ENCODE measurements around the gene COX6A1. TPM values are rescaled to one million over a fixed set of nuclear protein-coding genes. Genes with fewer than 3 reads are reported as not detected.

The COX6A1 gene
- total and polyA plus RNA-seq, 2 donors (not counting 1 experiment from before 2014, with no cell fraction given) = 137 to 484 TPM

DNA sequence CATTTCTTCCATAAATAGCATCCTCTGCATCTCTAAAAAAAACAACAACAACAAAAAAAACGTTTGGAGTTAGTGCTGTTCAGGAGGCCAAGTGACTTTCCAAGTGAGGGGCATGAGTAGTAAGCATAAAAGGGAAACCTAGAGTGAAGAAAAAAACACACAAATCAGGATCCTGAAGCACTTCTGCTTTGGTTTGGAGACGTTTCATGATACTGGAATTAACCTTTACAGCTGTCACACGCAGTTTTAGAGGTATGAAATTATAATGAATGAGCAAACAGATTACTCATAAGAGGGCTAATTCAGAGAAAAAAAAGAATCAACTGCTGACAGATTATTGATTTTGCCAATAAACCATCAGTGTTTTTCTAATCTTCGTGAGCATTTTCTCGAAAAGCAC is 27.8 kb downstream of the COX6A1 start:
- intact Hi-C loops (cut with micrococcal nuclease) = loop anchor here (10.0 kb wide), 1 partner anchor 439 kb away; the partner anchor contains the start of gene SPPL3
- DNase-seq (no peak), ATAC-seq (ENCODE audit: low read depth) (no peak)
- H3K4me1 Mint-ChIP-seq = peaks cover 33% of the 10 kb centered on the region
- no peaks in the 10 kb centered on the region for H3K27me3 Mint-ChIP-seq
- CTCF ChIA-PET = interaction anchor here (0.6 to 4.2 kb wide), 7 partner anchors 8 to 1908 kb away, joined by 3 to 39 read pairs (median 4); partner anchors contain the start of gene POP5
- H3K4me2 ChIP-seq (replicated peaks; ENCODE audit: low read depth, low read length, poor library complexity, severe bottlenecking) = no peak overlapping the region
- peak overlapping the region; percentile 20 for H3K27ac Mint-ChIP-seq
- WGBS (ENCODE audit: insufficient coverage) = no CpG with 5 or more reads among the region's 5 CpGs
- peaks cover 20% of the 10 kb centered on the region in 2 donors for H3K4me1 ChIP-seq (ENCODE audit: control insufficient read depth in 2 of 2, insufficient read depth in 2 of 2, low read length in 2 of 2)
- no peaks in the 10 kb centered on the region for H3K9me3 ChIP-seq (ENCODE audit: control extremely low read depth in 1 of 3, control insufficient read depth in 2 of 3, insufficient read depth in 1 of 3, low read length in 2 of 3)
- peak overlapping the region in 1 of 2 donors; percentile 24 for H3K27ac ChIP-seq (ENCODE audit: low read length in 2 of 2)
- no peaks in the 10 kb centered on the region for H3K9me3 Mint-ChIP-seq (ENCODE audit: insufficient read depth)
- no peak overlapping the region for H2AFZ ChIP-seq (ENCODE audit: insufficient read depth, low read depth, low read length, poor library complexity, severe bottlenecking)
- no peak overlapping the region for H3K4me3 ChIP-seq (ENCODE audit: control extremely low read depth in 1 of 5, extremely low read depth in 1 of 5, insufficient read depth in 1 of 5, low read depth in 2 of 5, low read length in 4 of 5)
- no peak overlapping the region for H3K4me3 Mint-ChIP-seq
- H3K36me3 ChIP-seq (replicated peaks in 1 of 2; ENCODE audit: control extremely low read depth in 1 of 2, control insufficient read depth in 1 of 2, extremely low read depth in 1 of 2, insufficient read depth in 2 of 2, low read length in 1 of 2) = peaks cover 8 to 56% of the 10 kb centered on the region in 2 experiments
- peaks cover 85% of the 10 kb centered on the region for H3K79me2 ChIP-seq (ENCODE audit: control insufficient read depth, insufficient read depth, low read length)
- no peaks in the 10 kb centered on the region for H3K27me3 ChIP-seq (replicated peaks in 1 of 4; ENCODE audit: control extremely low read depth in 1 of 4, control insufficient read depth in 3 of 4, insufficient read depth in 4 of 4, low read length in 3 of 4)
- H4K20me1 ChIP-seq (ENCODE audit: control insufficient read depth, insufficient read depth, low read length, poor library complexity, severe bottlenecking) = peaks cover 75% of the 10 kb centered on the region
- no peak overlapping the region for H3K9ac ChIP-seq (ENCODE audit: low read length)
- TF ChIP-seq, protein P1, sequence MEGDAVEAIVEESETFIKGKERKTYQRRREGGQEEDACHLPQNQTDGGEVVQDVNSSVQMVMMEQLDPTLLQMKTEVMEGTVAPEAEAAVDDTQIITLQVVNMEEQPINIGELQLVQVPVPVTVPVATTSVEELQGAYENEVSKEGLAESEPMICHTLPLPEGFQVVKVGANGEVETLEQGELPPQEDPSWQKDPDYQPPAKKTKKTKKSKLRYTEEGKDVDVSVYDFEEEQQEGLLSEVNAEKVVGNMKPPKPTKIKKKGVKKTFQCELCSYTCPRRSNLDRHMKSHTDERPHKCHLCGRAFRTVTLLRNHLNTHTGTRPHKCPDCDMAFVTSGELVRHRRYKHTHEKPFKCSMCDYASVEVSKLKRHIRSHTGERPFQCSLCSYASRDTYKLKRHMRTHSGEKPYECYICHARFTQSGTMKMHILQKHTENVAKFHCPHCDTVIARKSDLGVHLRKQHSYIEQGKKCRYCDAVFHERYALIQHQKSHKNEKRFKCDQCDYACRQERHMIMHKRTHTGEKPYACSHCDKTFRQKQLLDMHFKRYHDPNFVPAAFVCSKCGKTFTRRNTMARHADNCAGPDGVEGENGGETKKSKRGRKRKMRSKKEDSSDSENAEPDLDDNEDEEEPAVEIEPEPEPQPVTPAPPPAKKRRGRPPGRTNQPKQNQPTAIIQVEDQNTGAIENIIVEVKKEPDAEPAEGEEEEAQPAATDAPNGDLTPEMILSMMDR (IDR thresholded peaks at IDR 0.05) = no peak
- TF ChIP-seq EZH2 (IDR thresholded peaks at IDR 0.05; ENCODE audit: borderline replicate concordance, insufficient read depth, low read depth, low read length, poor library complexity, severe bottlenecking) = no peak
- POLR2A ChIA-PET = interaction anchor here (0.6 kb wide), 1 partner anchor 220 kb away, joined by 8 read pairs; no protein-coding TSS in a partner anchor

GRCh38 chr12:120466560-120467315 is 28.8 kb downstream of the COX6A1 start:
- Histone ChIP-seq H4K20me1 (ENCODE audit: control insufficient read depth, insufficient read depth, low read length, poor library complexity, severe bottlenecking) (peaks cover 69% of the 10 kb centered on the region), H3K9ac (ENCODE audit: low read length) (no peak overlapping the region), H3K27me3 (replicated peaks in 1 of 4; ENCODE audit: control extremely low read depth in 1 of 4, control insufficient read depth in 3 of 4, insufficient read depth in 4 of 4, low read length in 3 of 4) (no peaks in the 10 kb centered on the region), H3K4me2 (replicated peaks; ENCODE audit: low read depth, low read length, poor library complexity, severe bottlenecking) (no peak overlapping the region), H3K36me3 (replicated peaks in 1 of 2; ENCODE audit: control extremely low read depth in 1 of 2, control insufficient read depth in 1 of 2, extremely low read depth in 1 of 2, insufficient read depth in 2 of 2, low read length in 1 of 2) (peaks cover 8 to 47% of the 10 kb centered on the region in 2 experiments), H3K9me3 (ENCODE audit: control extremely low read depth in 1 of 3, control insufficient read depth in 2 of 3, insufficient read depth in 1 of 3, low read length in 2 of 3) (no peaks in the 10 kb centered on the region), H3K4me1 (ENCODE audit: control insufficient read depth in 2 of 2, insufficient read depth in 2 of 2, low read length in 2 of 2) (peaks cover 20% of the 10 kb centered on the region in 2 donors), H3K27ac (ENCODE audit: low read length in 2 of 2) (no peak overlapping the region), H3K79me2 (ENCODE audit: control insufficient read depth, insufficient read depth, low read length) (peaks cover 89% of the 10 kb centered on the region), H3K4me3 (ENCODE audit: control extremely low read depth in 1 of 5, extremely low read depth in 1 of 5, insufficient read depth in 1 of 5, low read depth in 2 of 5, low read length in 4 of 5) (no peak overlapping the region), H2AFZ (ENCODE audit: insufficient read depth, low read depth, low read length, poor library complexity, severe bottlenecking) (no peak overlapping the region)
- POLR2A ChIA-PET = interaction anchor here (0.6 kb wide), 2 partner anchors 106 to 221 kb away, joined by 3 to 8 read pairs; no protein-coding TSS in a partner anchor
- DNase-seq = peak; percentile 59
- Mint-ChIP-seq H3K9me3 (ENCODE audit: insufficient read depth) (no peaks in the 10 kb centered on the region), H3K4me3 (peak overlapping the region; percentile 40), H3K4me1 (peaks cover 33% of the 10 kb centered on the region), H3K27me3 (no peaks in the 10 kb centered on the region), H3K27ac (no peak overlapping the region)
- WGBS (ENCODE audit: insufficient coverage) = 75% methylated on average over 5 of the region's 8 CpGs
- intact Hi-C loops (cut with micrococcal nuclease) = loop anchor here (10.0 kb wide), 1 partner anchor 438 kb away; the partner anchor contains the start of gene SPPL3
- no peak for ATAC-seq (ENCODE audit: low read depth)
- TF ChIP-seq EZH2 (IDR thresholded peaks at IDR 0.05; ENCODE audit: borderline replicate concordance, insufficient read depth, low read depth, low read length, poor library complexity, severe bottlenecking) = no peak
- TF ChIP-seq, protein P1 (IDR thresholded peaks at IDR 0.05) = peak; percentile 57
- CTCF ChIA-PET = interaction anchor here (0.6 to 4.2 kb wide), 15 partner anchors 9 to 1454 kb away, joined by 3 to 39 read pairs (median 3); partner anchors contain the start of gene POP5

All from B cell (primary cell).